GM21786 (cell line): ENCODE data around the gene HES4.
A peak's percentile ranks its signal among the peaks of the same experiment; 100 is the strongest.

Experiments
- ATAC-seq: cut with Tn5 transposase; IDR thresholded peaks from one replicate; pipeline ENCODE4 v1.9.1; 2021; ENCODE audit not compliant: unreplicated experiment

The HES4 gene

GRCh38 chr1:999725-1000356 is at the start of gene HES4:
HES4 (minus strand) TSS chr1:1000097; CDS start chr1:999973, 124 bp downstream.
- no peak for ATAC-seq

- ATAC-seq: no peak
Observed at GRCh38 chr1:1048765-1049164, 48.9 kb upstream of the HES4 start.

GRCh38 chr1:1047963-1048362 is 48.1 kb upstream of the HES4 start:
- no peak for ATAC-seq

- ATAC-seq: no peak
Observed at GRCh38 chr1:1047407-1047806, 47.5 kb upstream of the HES4 start.

- ATAC-seq: no peak
Observed at GRCh38 chr1:1046767-1047166, 46.9 kb upstream of the HES4 start.

GRCh38 chr1:1046243-1046642 is 46.3 kb upstream of the HES4 start:
- no peak for ATAC-seq

GRCh38 chr1:1045129-1045528 is 45.2 kb upstream of the HES4 start:
- ATAC-seq: no peak

GRCh38 chr1:1044455-1045078 is 44.7 kb upstream of the HES4 start:
- no peak for ATAC-seq

- ATAC-seq: no peak
Observed at GRCh38 chr1:1043921-1044320, 44.0 kb upstream of the HES4 start.

- ATAC-seq: no peak
Observed at GRCh38 chr1:1043411-1043810, 43.5 kb upstream of the HES4 start.

GRCh38 chr1:1042835-1043234 is 42.9 kb upstream of the HES4 start:
- ATAC-seq: no peak

- ATAC-seq: no peak
Observed at GRCh38 chr1:1041873-1042272, 42.0 kb upstream of the HES4 start.

GRCh38 chr1:1041092-1041523 is 41.2 kb upstream of the HES4 start:
- no peak for ATAC-seq

GRCh38 chr1:1040004-1040991 is 40.4 kb upstream of the HES4 start:
- no peak for ATAC-seq

- no peak for ATAC-seq
Observed at GRCh38 chr1:1039145-1039910, 39.4 kb upstream of the HES4 start.

- peak; percentile 81 for ATAC-seq
Observed at GRCh38 chr1:1038694-1039093, 38.8 kb upstream of the HES4 start.

GRCh38 chr1:1037366-1038327 is 37.8 kb upstream of the HES4 start:
- no peak for ATAC-seq

GRCh38 chr1:1035291-1035943 is 35.5 kb upstream of the HES4 start:
- no peak for ATAC-seq

GRCh38 chr1:1034439-1034781 is 34.5 kb upstream of the HES4 start:
- ATAC-seq: no peak
